Neural cell (in vitro differentiated cells): ENCODE measurements around the gene SOCS4. TPM values are rescaled to one million over a fixed set of nuclear protein-coding genes. Genes with fewer than 3 reads are reported as not detected.

Source experiments
- H2AFZ ChIP-seq: fragments of 200-600, 300-800 bp; sonication (generic), shearing (Covaris generic); 2 replicates; pipeline ENCODE4 v1.6.0; 2014; ENCODE audit warnings: low read depth, mild to moderate bottlenecking, antibody characterized with exemption, low read length, moderate library complexity
- H3F3A ChIP-seq: fragments of 200-600 bp; shearing (Covaris generic); 2 replicates; pipeline ENCODE4 v1.6.1; 2016; ENCODE audit warnings: mild to moderate bottlenecking, moderate library complexity, mixed read lengths, antibody characterized with exemption, low read length; ENCODE audit not compliant: insufficient read depth, poor library complexity, severe bottlenecking
- H3K27ac ChIP-seq: fragments of 200-600, 300-800 bp; sonication (generic), shearing (Covaris generic); 2 replicates; pipeline ENCODE4 v1.5.1; 2014; ENCODE audit warnings: mild to moderate bottlenecking, low read length, moderate library complexity
- H3K27me3 ChIP-seq: fragments of 300-800, 200-600 bp; sonication (generic), shearing (Covaris generic); 2 replicates; pipeline ENCODE4 v1.6.0; 2014; ENCODE audit warnings: mild to moderate bottlenecking, low read depth, low read length, moderate library complexity; ENCODE audit not compliant: insufficient read depth
- H3K36me3 ChIP-seq: fragments of 300-800, 200-600 bp; sonication (generic), shearing (Covaris generic); 2 replicates; pipeline ENCODE4 v1.5.1; 2014; ENCODE audit warnings: mild to moderate bottlenecking, antibody characterized with exemption, low read length, moderate library complexity; ENCODE audit not compliant: insufficient read depth
- H3K4me2 ChIP-seq: fragments of 300-800, 200-600 bp; sonication (generic), shearing (Covaris generic); 2 replicates; pipeline ENCODE4 v1.6.0; 2014; ENCODE audit warnings: mild to moderate bottlenecking, low read length
- H3K4me3 ChIP-seq: fragments of 300-800, 200-600 bp; sonication (generic), shearing (Covaris generic); 2 replicates; pipeline ENCODE4 v1.5.1; 2014; ENCODE audit warnings: mild to moderate bottlenecking, low read length, moderate library complexity
- H3K79me2 ChIP-seq: fragments of 200-600 bp; shearing (Covaris generic); replicated peaks from 2 replicates; pipeline ENCODE4 v1.6.0; 2014; ENCODE audit warnings: mild to moderate bottlenecking, low read length, moderate library complexity; ENCODE audit not compliant: insufficient read depth
- H3K9ac ChIP-seq: fragments of 300-800, 200-600 bp; sonication (generic), shearing (Covaris generic); 2 replicates; pipeline ENCODE4 v1.6.1; 2016; ENCODE audit warnings: mild to moderate bottlenecking, low read length, mixed read lengths
- H3K9me2 ChIP-seq: fragments of 200-600 bp; shearing (Covaris generic); 2 replicates; pipeline ENCODE4 v1.6.1; 2016; ENCODE audit warnings: mild to moderate bottlenecking, low read length, mixed read lengths; ENCODE audit not compliant: insufficient read depth
- H3K9me3 ChIP-seq: fragments of 200-600, 300-800 bp; sonication (generic), shearing (Covaris generic); 2 replicates; pipeline ENCODE4 v1.6.1; 2016; ENCODE audit warnings: mild to moderate bottlenecking, mixed run types, low read length, moderate library complexity, mixed read lengths
- H4K20me1 ChIP-seq: fragments of 200-600 bp; shearing (Covaris generic); 2 replicates; pipeline ENCODE4 v1.6.1; 2016; ENCODE audit warnings: mild to moderate bottlenecking, mixed run types; ENCODE audit not compliant: insufficient read depth
- EP300 ChIP-seq: fragments of 450-650 bp; conservative IDR thresholded peaks from 2 replicates; pipeline ENCODE4 v1.6.1; 2014; ENCODE audit warnings: antibody characterized with exemption, mild to moderate bottlenecking, moderate library complexity; ENCODE audit not compliant: poor library complexity, severe bottlenecking
- EZH2 ChIP-seq: fragments of 200-600, 300-800 bp; shearing (Covaris generic), sonication (generic); IDR thresholded peaks from 2 replicates; pipeline ENCODE4 v1.6.1; 2014; ENCODE audit warnings: antibody characterized with exemption, low read length, borderline replicate concordance, mild to moderate bottlenecking; ENCODE audit not compliant: insufficient read depth, poor library complexity, severe bottlenecking
- MXI1 ChIP-seq: fragments of 450-650 bp; conservative IDR thresholded peaks from 2 replicates; pipeline ENCODE4 v1.6.1; 2014; ENCODE audit warnings: antibody characterized with exemption, mild to moderate bottlenecking; ENCODE audit not compliant: poor library complexity, severe bottlenecking
- POLR2AphosphoS5 ChIP-seq: IDR thresholded peaks from 2 replicates; pipeline ENCODE4 v1.6.1; 2012
- RAD21 ChIP-seq: fragments of 450-650 bp; conservative IDR thresholded peaks from 2 replicates; pipeline ENCODE4 v1.6.1; 2014; ENCODE audit warnings: antibody characterized with exemption, mild to moderate bottlenecking, moderate library complexity
- SMC3 ChIP-seq: fragments of 450-650 bp; conservative IDR thresholded peaks from 2 replicates; pipeline ENCODE4 v1.6.1; 2014; ENCODE audit warnings: antibody characterized with exemption, mild to moderate bottlenecking, moderate library complexity; ENCODE audit not compliant: poor library complexity
- TAF1 ChIP-seq: IDR thresholded peaks from 2 replicates; pipeline ENCODE4 v1.6.1; 2012; ENCODE audit warnings: low read depth
- polyA plus RNA-seq: library from polyadenylated mRNA; depleted of rRNA; stranded (reverse); fragments of >200 nt; gene quantifications from 2 replicates; pipeline ENCODE4 v1.2.3, GENCODE V29; 2014
- TF ChIP-seq, protein P1 (sequence below): fragments of 450-650 bp; IDR thresholded peaks from 2 replicates; pipeline ENCODE4 v1.5.1; 2014; ENCODE audit warnings: antibody characterized with exemption, mild to moderate bottlenecking, moderate library complexity; ENCODE audit not compliant: poor library complexity, severe bottlenecking
- TF ChIP-seq, protein P2 (sequence below): IDR thresholded peaks from 2 replicates; pipeline ENCODE4 v1.6.1; 2012; ENCODE audit warnings: borderline replicate concordance

The SOCS4 gene
- polyA plus RNA-seq, 1 donor from 2014 or later = 27.3 TPM

- H3K9me3 ChIP-seq = no peaks in the 10 kb centered on the region
- H3K9ac ChIP-seq = no peak overlapping the region
- H2AFZ ChIP-seq = no peak overlapping the region
- no peak overlapping the region for H3K4me3 ChIP-seq
- no peaks in the 10 kb centered on the region for H3K36me3 ChIP-seq
- TF ChIP-seq, protein P1, sequence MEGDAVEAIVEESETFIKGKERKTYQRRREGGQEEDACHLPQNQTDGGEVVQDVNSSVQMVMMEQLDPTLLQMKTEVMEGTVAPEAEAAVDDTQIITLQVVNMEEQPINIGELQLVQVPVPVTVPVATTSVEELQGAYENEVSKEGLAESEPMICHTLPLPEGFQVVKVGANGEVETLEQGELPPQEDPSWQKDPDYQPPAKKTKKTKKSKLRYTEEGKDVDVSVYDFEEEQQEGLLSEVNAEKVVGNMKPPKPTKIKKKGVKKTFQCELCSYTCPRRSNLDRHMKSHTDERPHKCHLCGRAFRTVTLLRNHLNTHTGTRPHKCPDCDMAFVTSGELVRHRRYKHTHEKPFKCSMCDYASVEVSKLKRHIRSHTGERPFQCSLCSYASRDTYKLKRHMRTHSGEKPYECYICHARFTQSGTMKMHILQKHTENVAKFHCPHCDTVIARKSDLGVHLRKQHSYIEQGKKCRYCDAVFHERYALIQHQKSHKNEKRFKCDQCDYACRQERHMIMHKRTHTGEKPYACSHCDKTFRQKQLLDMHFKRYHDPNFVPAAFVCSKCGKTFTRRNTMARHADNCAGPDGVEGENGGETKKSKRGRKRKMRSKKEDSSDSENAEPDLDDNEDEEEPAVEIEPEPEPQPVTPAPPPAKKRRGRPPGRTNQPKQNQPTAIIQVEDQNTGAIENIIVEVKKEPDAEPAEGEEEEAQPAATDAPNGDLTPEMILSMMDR = no peak
- TF ChIP-seq RAD21 (no peak), EZH2 (no peak), MXI1 (no peak), EP300 (no peak), TAF1 (no peak), POLR2AphosphoS5 (no peak), SMC3 (no peak)
- TF ChIP-seq, protein P2, sequence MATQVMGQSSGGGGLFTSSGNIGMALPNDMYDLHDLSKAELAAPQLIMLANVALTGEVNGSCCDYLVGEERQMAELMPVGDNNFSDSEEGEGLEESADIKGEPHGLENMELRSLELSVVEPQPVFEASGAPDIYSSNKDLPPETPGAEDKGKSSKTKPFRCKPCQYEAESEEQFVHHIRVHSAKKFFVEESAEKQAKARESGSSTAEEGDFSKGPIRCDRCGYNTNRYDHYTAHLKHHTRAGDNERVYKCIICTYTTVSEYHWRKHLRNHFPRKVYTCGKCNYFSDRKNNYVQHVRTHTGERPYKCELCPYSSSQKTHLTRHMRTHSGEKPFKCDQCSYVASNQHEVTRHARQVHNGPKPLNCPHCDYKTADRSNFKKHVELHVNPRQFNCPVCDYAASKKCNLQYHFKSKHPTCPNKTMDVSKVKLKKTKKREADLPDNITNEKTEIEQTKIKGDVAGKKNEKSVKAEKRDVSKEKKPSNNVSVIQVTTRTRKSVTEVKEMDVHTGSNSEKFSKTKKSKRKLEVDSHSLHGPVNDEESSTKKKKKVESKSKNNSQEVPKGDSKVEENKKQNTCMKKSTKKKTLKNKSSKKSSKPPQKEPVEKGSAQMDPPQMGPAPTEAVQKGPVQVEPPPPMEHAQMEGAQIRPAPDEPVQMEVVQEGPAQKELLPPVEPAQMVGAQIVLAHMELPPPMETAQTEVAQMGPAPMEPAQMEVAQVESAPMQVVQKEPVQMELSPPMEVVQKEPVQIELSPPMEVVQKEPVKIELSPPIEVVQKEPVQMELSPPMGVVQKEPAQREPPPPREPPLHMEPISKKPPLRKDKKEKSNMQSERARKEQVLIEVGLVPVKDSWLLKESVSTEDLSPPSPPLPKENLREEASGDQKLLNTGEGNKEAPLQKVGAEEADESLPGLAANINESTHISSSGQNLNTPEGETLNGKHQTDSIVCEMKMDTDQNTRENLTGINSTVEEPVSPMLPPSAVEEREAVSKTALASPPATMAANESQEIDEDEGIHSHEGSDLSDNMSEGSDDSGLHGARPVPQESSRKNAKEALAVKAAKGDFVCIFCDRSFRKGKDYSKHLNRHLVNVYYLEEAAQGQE = no peak
- no peak overlapping the region for H3K4me2 ChIP-seq
- H3K27me3 ChIP-seq = no peaks in the 10 kb centered on the region
- H3K27ac ChIP-seq = no peak overlapping the region
- no peaks in the 10 kb centered on the region for H4K20me1 ChIP-seq
- H3K79me2 ChIP-seq = no peaks in the 10 kb centered on the region
- no peaks in the 10 kb centered on the region for H3K9me2 ChIP-seq
- H3F3A ChIP-seq = no peaks in the 10 kb centered on the region
Measured at GRCh38 chr14:55015006-55015405, 12.0 kb upstream of the SOCS4 start.

DNA sequence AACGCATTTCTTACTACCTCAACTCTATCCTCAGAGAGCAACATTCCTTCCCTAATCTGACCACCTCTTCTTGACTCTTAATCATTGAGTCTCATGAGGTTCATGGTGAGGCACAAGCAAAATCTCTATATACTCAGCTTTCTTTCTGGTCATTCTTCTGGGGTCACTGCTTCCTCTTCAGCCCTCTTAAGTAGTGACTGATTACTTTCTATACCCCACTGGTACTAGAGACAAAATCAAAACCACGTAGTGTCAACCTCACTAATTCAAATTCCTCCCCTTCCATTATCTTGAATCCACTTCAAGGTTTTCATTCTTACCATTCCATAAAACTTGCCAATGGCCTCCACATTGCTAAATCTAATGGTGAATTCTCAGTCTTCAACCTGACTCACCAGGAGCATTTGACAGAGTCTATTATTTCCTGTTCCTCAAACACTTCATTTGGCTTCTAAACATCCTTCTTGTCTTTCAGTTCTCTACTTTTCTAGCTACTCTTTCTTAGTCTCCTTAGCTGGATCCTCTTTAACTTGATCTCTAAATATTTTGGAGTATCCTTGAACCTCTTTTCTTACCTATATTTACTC lies 7.0 kb upstream of the SOCS4 start:
- Histone ChIP-seq H3K4me2 (no peak overlapping the region), H3K9me2 (no peaks in the 10 kb centered on the region), H2AFZ (no peak overlapping the region)

More for the DNA sequence above, 7.0 kb upstream of the SOCS4 start:
- Histone ChIP-seq H4K20me1 (no peaks in the 10 kb centered on the region), H3F3A (no peaks in the 10 kb centered on the region), H3K27me3 (no peaks in the 10 kb centered on the region), H3K4me3 (no peak overlapping the region), H3K27ac (no peak overlapping the region), H3K9me3 (no peaks in the 10 kb centered on the region), H3K9ac (no peak overlapping the region), H3K36me3 (no peaks in the 10 kb centered on the region), H3K79me2 (no peaks in the 10 kb centered on the region)
- no peak for TF ChIP-seq EP300
- TF ChIP-seq, protein P1 = no peak
- no peak for TF ChIP-seq SMC3
- no peak for TF ChIP-seq MXI1
- TF ChIP-seq RAD21 = no peak
- TF ChIP-seq TAF1 = no peak
- TF ChIP-seq, protein P2 = no peak
- no peak for TF ChIP-seq POLR2AphosphoS5
- no peak for TF ChIP-seq EZH2
